SJCRH30 (cell line): Measurements from ENCODE around the gene WDR72. TPM values are rescaled to one million over a fixed set of nuclear protein-coding genes. Genes with fewer than 3 reads are reported as not detected.

Source experiments
- DNase-seq, 2 experiments: peaks; one replicate each; pipeline ENCODE4 v3.0.0-alpha.2; 2015 to 2020
- H3K27ac ChIP-seq: fragments of 250-450 bp; sonication (Bioruptor Pico); 2 replicates; pipeline ENCODE4 v1.5.1; 2020; ENCODE audit warnings: mild to moderate bottlenecking, moderate library complexity
- H3K27me3 ChIP-seq: fragments of 250-450 bp; sonication (Bioruptor Pico); 2 replicates; pipeline ENCODE4 v1.5.1; 2020; ENCODE audit warnings: mild to moderate bottlenecking, moderate library complexity
- H3K36me3 ChIP-seq: fragments of 250-450 bp; sonication (Bioruptor Pico); 2 replicates; pipeline ENCODE4 v1.5.1; 2020; ENCODE audit warnings: mild to moderate bottlenecking, moderate library complexity
- H3K4me1 ChIP-seq: fragments of 250-450 bp; sonication (Bioruptor Pico); 2 replicates; pipeline ENCODE4 v1.5.1; 2020; ENCODE audit warnings: mild to moderate bottlenecking, moderate library complexity
- H3K4me3 ChIP-seq: fragments of 250-450 bp; sonication (Bioruptor Pico); 2 replicates; pipeline ENCODE4 v1.5.1; 2020; ENCODE audit warnings: mild to moderate bottlenecking, moderate library complexity
- H3K9me3 ChIP-seq: fragments of 250-450 bp; sonication (Bioruptor Pico); replicated peaks from 2 replicates; pipeline ENCODE4 v1.5.1; 2020; ENCODE audit warnings: mild to moderate bottlenecking, moderate library complexity
- total RNA-seq: library from RNA; depleted of rRNA; stranded (reverse); fragments of >200 nt; shearing (Covaris generic); gene quantifications from 2 replicates; pipeline ENCODE4 v1.2.3, GENCODE V29; 2014

WDR72 gene
- total RNA-seq, 1 experiment from 2014 or later, result not detected

GRCh38 chr15:53665930-53666329, 93.5 kb downstream of the WDR72 start:
- DNase-seq, result no peak
- no peaks in the 10 kb centered on the region for H3K4me1 ChIP-seq
- no peak overlapping the region for H3K27ac ChIP-seq
- H3K4me3 ChIP-seq, result no peak overlapping the region
- no peaks in the 10 kb centered on the region for H3K27me3 ChIP-seq
- no peaks in the 10 kb centered on the region for H3K36me3 ChIP-seq
- H3K9me3 ChIP-seq, result no peaks in the 10 kb centered on the region

GRCh38 chr15:53658827-53659555, 100.5 kb downstream of the WDR72 start:
- H3K4me3 ChIP-seq, result no peak overlapping the region
- no peaks in the 10 kb centered on the region for H3K9me3 ChIP-seq
- H3K27ac ChIP-seq, result no peak overlapping the region
- H3K36me3 ChIP-seq, result no peaks in the 10 kb centered on the region
- DNase-seq, result peak in 1 of 2 experiments; percentile 4
- H3K4me1 ChIP-seq, result no peaks in the 10 kb centered on the region
- no peaks in the 10 kb centered on the region for H3K27me3 ChIP-seq

- Histone ChIP-seq H3K27ac (no peak overlapping the region), H3K27me3 (no peaks in the 10 kb centered on the region), H3K36me3 (no peaks in the 10 kb centered on the region), H3K4me1 (no peaks in the 10 kb centered on the region), H3K9me3 (no peaks in the 10 kb centered on the region), H3K4me3 (no peak overlapping the region)
- DNase-seq, result no peak
These were observed 101.2 kb downstream of the WDR72 start for GRCh38 chr15:53658255-53658654.

- Histone ChIP-seq H3K36me3 (no peaks in the 10 kb centered on the region), H3K9me3 (no peaks in the 10 kb centered on the region), H3K4me1 (no peaks in the 10 kb centered on the region), H3K27me3 (no peaks in the 10 kb centered on the region; the same call in 1 of the 2 replicates), H3K27ac (no peak overlapping the region), H3K4me3 (no peak overlapping the region)
- no peak for DNase-seq
These were observed 110.5 kb downstream of the WDR72 start for GRCh38 chr15:53648934-53649333.

- H3K4me3 ChIP-seq, result no peak overlapping the region
- no peaks in the 10 kb centered on the region for H3K9me3 ChIP-seq
- no peaks in the 10 kb centered on the region for H3K4me1 ChIP-seq
- H3K36me3 ChIP-seq, result no peaks in the 10 kb centered on the region
- no peak for DNase-seq
- no peaks in the 10 kb centered on the region; the same call in 1 of the 2 replicates for H3K27me3 ChIP-seq
- no peak overlapping the region for H3K27ac ChIP-seq
These were observed 114.8 kb downstream of the WDR72 start for GRCh38 chr15:53644660-53645059.

- H3K27ac ChIP-seq, result no peak overlapping the region
- no peaks in the 10 kb centered on the region for H3K4me1 ChIP-seq
- no peaks in the 10 kb centered on the region for H3K36me3 ChIP-seq
- H3K4me3 ChIP-seq, result no peak overlapping the region
- no peaks in the 10 kb centered on the region for H3K9me3 ChIP-seq
- no peak for DNase-seq
- H3K27me3 ChIP-seq, result no peaks in the 10 kb centered on the region
These were observed 124.9 kb downstream of the WDR72 start for GRCh38 chr15:53634517-53635106.

- Histone ChIP-seq H3K27ac (no peak overlapping the region), H3K4me1 (no peaks in the 10 kb centered on the region), H3K27me3 (no peaks in the 10 kb centered on the region), H3K4me3 (no peak overlapping the region), H3K9me3 (no peaks in the 10 kb centered on the region), H3K36me3 (no peaks in the 10 kb centered on the region)
- DNase-seq, result no peak
These were observed 132.2 kb downstream of the WDR72 start for GRCh38 chr15:53627279-53627678.

GRCh38 chr15:53625962-53626845, 133.3 kb downstream of the WDR72 start:
- Histone ChIP-seq H3K27ac (no peak overlapping the region), H3K27me3 (no peaks in the 10 kb centered on the region), H3K4me1 (no peaks in the 10 kb centered on the region), H3K36me3 (no peaks in the 10 kb centered on the region), H3K4me3 (no peak overlapping the region), H3K9me3 (no peaks in the 10 kb centered on the region)
- no peak for DNase-seq

GRCh38 chr15:53625260-53625659, 134.2 kb downstream of the WDR72 start:
- Histone ChIP-seq H3K36me3 (no peaks in the 10 kb centered on the region), H3K27me3 (no peaks in the 10 kb centered on the region), H3K4me1 (no peaks in the 10 kb centered on the region), H3K27ac (no peak overlapping the region), H3K9me3 (no peaks in the 10 kb centered on the region), H3K4me3 (no peak overlapping the region)
- DNase-seq, result no peak

- no peak for DNase-seq
- H3K4me3 ChIP-seq, result no peak overlapping the region
- no peaks in the 10 kb centered on the region for H3K36me3 ChIP-seq
- no peaks in the 10 kb centered on the region for H3K4me1 ChIP-seq
- H3K27me3 ChIP-seq, result no peaks in the 10 kb centered on the region
- no peak overlapping the region for H3K27ac ChIP-seq
- H3K9me3 ChIP-seq, result no peaks in the 10 kb centered on the region
These were observed 141.0 kb downstream of the WDR72 start for GRCh38 chr15:53618461-53618860.

GRCh38 chr15:53611145-53611920, 148.1 kb downstream of the WDR72 start:
- Histone ChIP-seq H3K27ac (no peak overlapping the region), H3K27me3 (no peaks in the 10 kb centered on the region), H3K36me3 (no peaks in the 10 kb centered on the region), H3K9me3 (no peaks in the 10 kb centered on the region), H3K4me1 (no peaks in the 10 kb centered on the region), H3K4me3 (no peak overlapping the region)
- peak; percentile 2 to 11 for DNase-seq

GRCh38 chr15:53591041-53591440, 168.4 kb downstream of the WDR72 start:
- no peak for DNase-seq
- no peaks in the 10 kb centered on the region for H3K9me3 ChIP-seq
- no peak overlapping the region for H3K4me3 ChIP-seq

GRCh38 chr15:53590380-53590779, 169.1 kb downstream of the WDR72 start:
- no peaks in the 10 kb centered on the region for H3K36me3 ChIP-seq
- no peak overlapping the region for H3K27ac ChIP-seq
- no peak for DNase-seq
- no peaks in the 10 kb centered on the region for H3K4me1 ChIP-seq
- no peak overlapping the region for H3K4me3 ChIP-seq
- peaks cover 4% of the 10 kb centered on the region; the same call in 1 of the 2 replicates for H3K27me3 ChIP-seq
- no peaks in the 10 kb centered on the region for H3K9me3 ChIP-seq

More at GRCh38 chr15:53591041-53591440, 168.4 kb downstream of the WDR72 start:
- H3K4me1 ChIP-seq, result no peaks in the 10 kb centered on the region
- peaks cover 4% of the 10 kb centered on the region; the same call in 1 of the 2 replicates for H3K27me3 ChIP-seq
- H3K27ac ChIP-seq, result no peak overlapping the region
- H3K36me3 ChIP-seq, result no peaks in the 10 kb centered on the region

- Histone ChIP-seq H3K4me1 (no peaks in the 10 kb centered on the region), H3K4me3 (no peak overlapping the region), H3K36me3 (no peaks in the 10 kb centered on the region), H3K9me3 (no peaks in the 10 kb centered on the region), H3K27ac (no peak overlapping the region), H3K27me3 (peaks cover 4% of the 10 kb centered on the region; the same call in 1 of the 2 replicates)
- DNase-seq, result no peak
These were observed 169.9 kb downstream of the WDR72 start for GRCh38 chr15:53589520-53590057.
